ENCODE measurements around the gene VPS8. TPM values are rescaled to one million over a fixed set of nuclear protein-coding genes. Genes with fewer than 3 reads are reported as not detected.

Gene VPS8
- total RNA-seq, 3 donors from 2014 or later (not counting 1 experiment from before 2014, with no cell fraction given), result 89.3 to 127 (median 115) TPM

- WGBS (ENCODE audit: insufficient coverage), result 100% methylated on average over 1 of the region's 2 CpGs
- peaks cover 57% of the 10 kb centered on the region for H3K36me3 ChIP-seq (ENCODE audit: control insufficient read depth, insufficient read depth, low read length)
Observed at GRCh38 chr3:184919651-184920050, 107.7 kb downstream of the VPS8 start.

GRCh38 chr3:184924547-184924946, 112.6 kb downstream of the VPS8 start:
- Histone ChIP-seq H3K36me3 (ENCODE audit: control insufficient read depth, insufficient read depth, low read length) (peaks cover 53% of the 10 kb centered on the region), H3K27ac (ENCODE audit: low read length) (no peak overlapping the region), H3K9me3 (ENCODE audit: control insufficient read depth, insufficient read depth, low read length) (no peaks in the 10 kb centered on the region), H3K27me3 (ENCODE audit: control insufficient read depth, insufficient read depth, low read length) (no peaks in the 10 kb centered on the region), H3K4me1 (ENCODE audit: control insufficient read depth, insufficient read depth, low read length) (no peaks in the 10 kb centered on the region), H3K4me3 (ENCODE audit: low read length) (no peak overlapping the region)
- Mint-ChIP-seq H3K4me3 (no peak overlapping the region), H3K4me1 (no peaks in the 10 kb centered on the region), H3K27me3 (ENCODE audit: low read depth in 2 of 2) (no peaks in the 10 kb centered on the region), H3K36me3 (peaks cover 9% of the 10 kb centered on the region), H3K9me3 (no peaks in the 10 kb centered on the region), H3K27ac (no peak overlapping the region)
- 100% methylated on average over 2 of the region's 7 CpGs for WGBS (ENCODE audit: insufficient coverage)
- no peak for DNase-seq
- TF ChIP-seq CTCF (IDR thresholded peaks at IDR 0.05), result no peak
- intact Hi-C loops (cut with micrococcal nuclease), result no loop called here
- no peak for ATAC-seq

More at GRCh38 chr3:184919651-184920050, 107.7 kb downstream of the VPS8 start:
- H3K4me3 Mint-ChIP-seq, result no peak overlapping the region
- Histone ChIP-seq H3K4me3 (ENCODE audit: low read length) (no peak overlapping the region), H3K27ac (ENCODE audit: low read length) (no peak overlapping the region), H3K4me1 (ENCODE audit: control insufficient read depth, insufficient read depth, low read length) (no peaks in the 10 kb centered on the region), H3K9me3 (ENCODE audit: control insufficient read depth, insufficient read depth, low read length) (no peaks in the 10 kb centered on the region), H3K27me3 (ENCODE audit: control insufficient read depth, insufficient read depth, low read length) (no peaks in the 10 kb centered on the region)
- no peaks in the 10 kb centered on the region for H3K27me3 Mint-ChIP-seq (ENCODE audit: low read depth in 2 of 2)
- DNase-seq (no peak), ATAC-seq (no peak)
- H3K4me1 Mint-ChIP-seq, result no peaks in the 10 kb centered on the region
- peaks cover 4% of the 10 kb centered on the region for H3K36me3 Mint-ChIP-seq
- TF ChIP-seq CTCF (IDR thresholded peaks at IDR 0.05), result no peak
- no peaks in the 10 kb centered on the region for H3K9me3 Mint-ChIP-seq
- intact Hi-C loops (cut with micrococcal nuclease), result no loop called here
- H3K27ac Mint-ChIP-seq, result no peak overlapping the region

- Mint-ChIP-seq H3K27me3 (ENCODE audit: low read depth in 2 of 2) (no peaks in the 10 kb centered on the region), H3K36me3 (peaks cover 22% of the 10 kb centered on the region), H3K27ac (no peak overlapping the region), H3K4me1 (no peaks in the 10 kb centered on the region), H3K9me3 (no peaks in the 10 kb centered on the region), H3K4me3 (no peak overlapping the region)
- WGBS (ENCODE audit: insufficient coverage), result 99% methylated on average over 6 of the region's 6 CpGs
- peaks cover 58% of the 10 kb centered on the region for H3K36me3 ChIP-seq (ENCODE audit: control insufficient read depth, insufficient read depth, low read length)
- no peak for TF ChIP-seq CTCF (IDR thresholded peaks at IDR 0.05)
- intact Hi-C loops (cut with micrococcal nuclease), result no loop called here
- H3K27me3 ChIP-seq (ENCODE audit: control insufficient read depth, insufficient read depth, low read length), result no peaks in the 10 kb centered on the region
- no peak overlapping the region for H3K27ac ChIP-seq (ENCODE audit: low read length)
- H3K4me1 ChIP-seq (ENCODE audit: control insufficient read depth, insufficient read depth, low read length), result no peaks in the 10 kb centered on the region
- no peaks in the 10 kb centered on the region for H3K9me3 ChIP-seq (ENCODE audit: control insufficient read depth, insufficient read depth, low read length)
- ATAC-seq (no peak), DNase-seq (no peak)
- no peak overlapping the region for H3K4me3 ChIP-seq (ENCODE audit: low read length)
Observed at GRCh38 chr3:184927796-184928315, 115.9 kb downstream of the VPS8 start.

- H3K9me3 ChIP-seq (ENCODE audit: control insufficient read depth, insufficient read depth, low read length), result no peaks in the 10 kb centered on the region
- no peak for TF ChIP-seq CTCF (IDR thresholded peaks at IDR 0.05)
- no peaks in the 10 kb centered on the region for H3K27me3 ChIP-seq (ENCODE audit: control insufficient read depth, insufficient read depth, low read length)
- no peak overlapping the region for H3K27ac ChIP-seq (ENCODE audit: low read length)
- intact Hi-C loops (cut with micrococcal nuclease), result no loop called here
- Mint-ChIP-seq H3K27me3 (ENCODE audit: low read depth in 2 of 2) (no peaks in the 10 kb centered on the region), H3K27ac (no peak overlapping the region), H3K36me3 (peaks cover 39% of the 10 kb centered on the region), H3K9me3 (no peaks in the 10 kb centered on the region), H3K4me1 (no peaks in the 10 kb centered on the region), H3K4me3 (no peak overlapping the region)
- ATAC-seq, result no peak
- DNase-seq, result no peak
- H3K4me3 ChIP-seq (ENCODE audit: low read length), result no peak overlapping the region
- WGBS (ENCODE audit: insufficient coverage), result 100% methylated on average over 1 of the region's 1 CpG
- no peaks in the 10 kb centered on the region for H3K4me1 ChIP-seq (ENCODE audit: control insufficient read depth, insufficient read depth, low read length)
- H3K36me3 ChIP-seq (ENCODE audit: control insufficient read depth, insufficient read depth, low read length), result peaks cover 42% of the 10 kb centered on the region
Observed at GRCh38 chr3:184932777-184933176, 120.8 kb downstream of the VPS8 start.

Measured in natural killer cell (primary cell).